HCT116 (cell line): ENCODE data around the gene KMT2C. TPM values are rescaled to one million over a fixed set of nuclear protein-coding genes. Genes with fewer than 3 reads are reported as not detected.

Source experiments
- ATAC-seq: fragments of 200-7000 bp; cut with Tn5 transposase; 2 replicates; pipeline ENCODE4 v1.9.1; 2020; ENCODE audit warnings: mild to moderate bottlenecking, moderate library complexity
- BruUV-seq: library from RNA; stranded (reverse); fragments of 400-500 nt; replicated peaks from 2 replicates; lab custom pipeline; 2021; lab: Mats Ljungman, UMichigan
- CTCF ChIA-PET: fragments of 300-600 bp; sonication (Branson Sonifier 250); formaldehyde crosslinking; loops from one replicate; lab custom pipeline; 2021; ENCODE audit warnings: antibody characterized with exemption; lab: Charles Lee
- POLR2A ChIA-PET: fragments of 300-600, 350-600 bp; sonication (Branson Sonifier 250); formaldehyde crosslinking; loops from one replicate; lab custom pipeline; 2021; ENCODE audit warnings: antibody characterized with exemption; lab: Charles Lee
- RAD21 ChIA-PET, 2 experiments: fragments of 300-600 bp; sonication (Branson Sonifier 250); formaldehyde crosslinking; loops; one replicate each; lab custom pipeline; 2023; ENCODE audit warnings: low total read pairs in 2 of 2; ENCODE audit not compliant: uncharacterized antibody in 2 of 2, unreplicated experiment in 2 of 2, low non-redundant PET in 1 of 2; lab: Charles Lee
- DNase-seq: peaks from one replicate; pipeline ENCODE4 v3.0.0-alpha.2; 2010; ENCODE audit warnings: low read depth, low spot score
- H2AFZ ChIP-seq: fragments of 200-600 bp; shearing (Covaris generic), sonication (generic); 2 replicates; pipeline ENCODE4 v1.6.1; 2017; ENCODE audit warnings: low read depth, mixed run types, mixed read lengths, antibody characterized with exemption, low read length; ENCODE audit not compliant: poor library complexity, severe bottlenecking
- H3K27ac ChIP-seq: 2 replicates; pipeline ENCODE4 v1.5.1; 2012; ENCODE audit warnings: low read depth, low read length
- H3K27me3 ChIP-seq: fragments of 200-600 bp; sonication (generic); 2 replicates; pipeline ENCODE4 v1.6.1; 2016; ENCODE audit warnings: mixed run types, low read length, mixed read lengths; ENCODE audit not compliant: insufficient read depth
- H3K36me3 ChIP-seq, 2 experiments: fragments of 200-500 bp in 1 of 2; fragments of 200-600 bp in 1 of 2; sonication (Bioruptor generic) in 1 of 2; sonication (generic) in 1 of 2; 2 replicates each; pipeline versions ENCODE4 v1.5.1 to v1.6.1; 2014 to 2016; ENCODE audit warnings: low read length in 2 of 2, inconsistent platforms in 1 of 2, mixed read lengths in 1 of 2, mixed run types in 1 of 2; ENCODE audit not compliant: insufficient read depth in 2 of 2, control insufficient read depth in 1 of 2
- H3K4me1 ChIP-seq, 2 experiments: fragments of 200-600 bp in 1 of 2; sonication (generic) in 1 of 2; 2 replicates each; pipeline versions ENCODE4 v1.5.1 to v1.6.1; 2012 to 2017; ENCODE audit warnings: low read length in 2 of 2, inconsistent platforms in 1 of 2, mild to moderate bottlenecking in 1 of 2, mixed read lengths in 1 of 2, mixed run types in 1 of 2, moderate library complexity in 1 of 2; ENCODE audit not compliant: insufficient read depth in 2 of 2, control insufficient read depth in 1 of 2
- H3K4me2 ChIP-seq: fragments of 200-600 bp; sonication (generic); 2 replicates; pipeline ENCODE4 v1.6.1; 2017; ENCODE audit warnings: mixed run types, low read length, mixed read lengths
- H3K4me3 ChIP-seq, 2 experiments: fragments of 200-600 bp in 1 of 2; sonication (generic) in 1 of 2; replicated peaks in 1 of 2; 2 replicates each; pipeline ENCODE4 v1.5.1; 2011 to 2016; ENCODE audit warnings: low read length in 2 of 2, control low read depth in 1 of 2, low read depth in 1 of 2, mild to moderate bottlenecking in 1 of 2, mixed read lengths in 1 of 2, mixed run types in 1 of 2
- H3K79me2 ChIP-seq: fragments of 200-600 bp; sonication (generic); 2 replicates; pipeline ENCODE4 v1.6.1; 2017; ENCODE audit warnings: mild to moderate bottlenecking, mixed run types, low read length, moderate library complexity, mixed read lengths; ENCODE audit not compliant: insufficient read depth
- H3K9ac ChIP-seq: fragments of 200-600 bp; sonication (generic); 2 replicates; pipeline ENCODE4 v1.6.1; 2016; ENCODE audit warnings: low read length, mixed read lengths
- H3K9me2 ChIP-seq: fragments of 200-600 bp; sonication (generic), shearing (Covaris generic); 2 replicates; pipeline ENCODE4 v1.6.1; 2017; ENCODE audit warnings: mixed run types, mild to moderate bottlenecking, moderate library complexity; ENCODE audit not compliant: insufficient read depth
- H3K9me3 ChIP-seq, 2 experiments: fragments of 200-500 bp in 1 of 2; fragments of 200-600 bp in 1 of 2; sonication (Bioruptor generic) in 1 of 2; sonication (generic) in 1 of 2; 2 replicates each; pipeline ENCODE4 v1.6.1; 2014 to 2017; ENCODE audit warnings: low read length in 2 of 2, mixed read lengths in 2 of 2, inconsistent platforms in 1 of 2, low read depth in 1 of 2, mild to moderate bottlenecking in 1 of 2, mixed run types in 1 of 2, moderate library complexity in 1 of 2; ENCODE audit not compliant: control insufficient read depth in 1 of 2, insufficient read depth in 1 of 2
- H4K20me1 ChIP-seq: fragments of 200-600 bp; sonication (generic), shearing (Covaris generic); 2 replicates; pipeline ENCODE4 v1.6.1; 2017; ENCODE audit warnings: mixed run types, mild to moderate bottlenecking, moderate library complexity; ENCODE audit not compliant: insufficient read depth
- ELF1 ChIP-seq: IDR thresholded peaks from 2 replicates; pipeline ENCODE4 v1.6.1; 2012; ENCODE audit warnings: low read depth, borderline replicate concordance
- POLR2A ChIP-seq: IDR thresholded peaks from 2 replicates; pipeline ENCODE4 v1.7.0; 2011; ENCODE audit warnings: borderline replicate concordance; ENCODE audit not compliant: insufficient read depth, insufficient read length; ENCODE audit errors: extremely low read depth
- RAD21 ChIP-seq: IDR thresholded peaks from 2 replicates; pipeline ENCODE4 v1.6.1; 2012; ENCODE audit warnings: low read depth, mild to moderate bottlenecking
- SP1 ChIP-seq: IDR thresholded peaks from 2 replicates; pipeline ENCODE4 v1.6.1; 2012; ENCODE audit warnings: low read depth
- YY1 ChIP-seq: IDR thresholded peaks from 2 replicates; pipeline ENCODE4 v1.6.1; 2011; ENCODE audit warnings: low read length, low read depth, moderate library complexity, mild to moderate bottlenecking; ENCODE audit not compliant: insufficient replicate concordance; ENCODE audit errors: extremely low read depth
- ZNF274 ChIP-seq: fragments of 200-500 bp; sonication (Bioruptor generic); IDR thresholded peaks from 2 replicates; pipeline ENCODE4 v1.6.1; 2014; ENCODE audit warnings: mild to moderate bottlenecking, low read depth, low read length, inconsistent platforms
- intact Hi-C: fragments of 100-400 bp; cut with micrococcal nuclease; formaldehyde crosslinking; loops from 2 replicates; pipeline ENCODE4 v1.10.0; 2022
- total RNA-seq: library from RNA; stranded (reverse); gene quantifications from one replicate; pipeline ENCODE4 v1.2.1, GENCODE V29; 2021; ENCODE audit not compliant: unreplicated experiment
- TF ChIP-seq, protein P1 (sequence below): IDR thresholded peaks from 2 replicates; pipeline ENCODE4 v1.6.1; 2012
- TF ChIP-seq, protein P2 (sequence below), 3 experiments: fragments of 200-600 bp in 1 of 3; sonication (generic) in 1 of 3; IDR thresholded peaks in 2 of 3; conservative IDR thresholded peaks in 1 of 3; 2 replicates each; pipeline ENCODE4 v1.5.1; 2012 to 2017; ENCODE audit warnings: low read depth in 2 of 3, low read length in 2 of 3, antibody characterized with exemption in 1 of 3, borderline replicate concordance in 1 of 3, control low read depth in 1 of 3, mild to moderate bottlenecking in 1 of 3, mixed read lengths in 1 of 3, mixed run types in 1 of 3, moderate library complexity in 1 of 3; ENCODE audit not compliant: insufficient read depth in 1 of 3

KMT2C gene
- total RNA-seq, 1 experiment from 2014 or later: 22.9 TPM

DNA sequence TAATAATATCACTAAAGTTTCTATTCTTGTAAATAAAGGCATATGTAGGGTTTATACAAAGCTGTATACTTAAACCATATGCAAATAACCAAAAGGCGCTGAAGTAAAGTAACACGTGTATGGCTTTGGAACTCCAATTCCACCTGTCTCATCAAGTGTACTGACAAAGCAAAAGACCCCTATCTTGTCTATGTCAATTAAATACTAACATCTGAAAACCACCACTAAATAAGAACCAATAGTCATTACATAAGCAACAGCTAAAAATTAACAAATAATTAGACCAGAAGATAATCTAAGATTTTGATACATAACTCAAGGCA, 93.9 kb downstream of the KMT2C start:
- ATAC-seq (no peak), DNase-seq (no peak)
- peaks cover 33% of the 10 kb centered on the region for H3K79me2 ChIP-seq
- H4K20me1 ChIP-seq: peaks cover 8% of the 10 kb centered on the region
- no peaks in the 10 kb centered on the region for H3K9me2 ChIP-seq
- no peaks in the 10 kb centered on the region for H3K27me3 ChIP-seq
- RAD21 ChIA-PET: interaction anchor here in 1 of 2 experiments (1.1 kb wide), 1 partner anchor 120 kb away, joined by 3 read pairs; no protein-coding TSS in a partner anchor
- H3K27ac ChIP-seq: no peak overlapping the region
- H3K9ac ChIP-seq: no peak overlapping the region
- intact Hi-C loops: loop anchor here (1.0 to 10.0 kb wide), 2 partner anchors 93 to 365 kb away; partner anchors contain the start of gene KMT2C
- no TSS peak for BruUV-seq
- CTCF ChIA-PET: interaction anchor here (0.9 to 1.8 kb wide), 4 partner anchors 9 to 369 kb away, joined by 3 to 7 read pairs (median 4); no protein-coding TSS in a partner anchor
- no peak overlapping the region for H3K4me3 ChIP-seq
- no peak overlapping the region for H3K4me2 ChIP-seq
- no peaks in the 10 kb centered on the region for H3K4me1 ChIP-seq
- TF ChIP-seq, protein P1, sequence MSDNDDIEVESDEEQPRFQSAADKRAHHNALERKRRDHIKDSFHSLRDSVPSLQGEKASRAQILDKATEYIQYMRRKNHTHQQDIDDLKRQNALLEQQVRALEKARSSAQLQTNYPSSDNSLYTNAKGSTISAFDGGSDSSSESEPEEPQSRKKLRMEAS: no peak
- TF ChIP-seq ZNF274 (no peak), POLR2A (no peak), ELF1 (no peak), SP1 (no peak)
- no peak overlapping the region for H2AFZ ChIP-seq
- no peaks in the 10 kb centered on the region for H3K9me3 ChIP-seq
- POLR2A ChIA-PET: no interaction called here
- H3K36me3 ChIP-seq: no peaks in the 10 kb centered on the region

DNA sequence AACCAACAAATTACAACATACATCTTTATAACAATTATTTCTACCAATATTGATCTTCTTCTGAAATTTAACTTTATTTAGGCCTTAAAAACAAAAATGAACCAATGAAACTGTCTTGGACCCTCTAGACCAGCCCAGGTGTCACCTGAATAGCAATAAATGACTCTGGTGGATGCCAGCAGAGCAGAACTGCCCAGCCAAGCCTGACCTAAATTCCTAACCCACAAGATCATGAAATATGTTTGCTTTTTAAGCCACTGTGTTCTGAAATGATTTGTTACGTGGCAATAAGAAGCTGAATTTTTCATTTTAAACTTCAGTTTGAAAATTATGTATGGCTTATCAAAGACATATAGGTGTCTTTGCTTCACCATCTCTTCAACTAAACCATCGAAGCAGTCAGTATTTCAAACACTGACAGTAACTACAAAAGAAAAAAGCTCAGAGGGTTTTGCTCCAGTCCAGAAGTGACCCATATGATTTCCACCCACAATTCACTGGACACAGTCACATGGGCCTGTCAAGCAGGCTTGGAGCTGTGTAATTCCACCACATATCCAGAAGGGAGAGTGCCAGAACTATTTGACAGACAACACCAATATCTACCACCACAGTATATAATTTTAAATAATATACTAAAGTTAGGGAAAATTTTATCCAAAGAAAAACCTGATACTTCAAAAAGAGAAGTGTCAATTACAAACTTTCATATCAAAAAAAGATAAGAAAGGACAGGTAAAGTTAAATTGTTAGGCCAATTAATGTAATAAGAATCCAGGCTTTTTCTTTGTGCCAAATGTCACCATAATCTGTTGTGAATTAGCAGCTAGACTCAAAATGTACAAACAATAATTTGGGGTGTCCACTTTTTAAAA, 94.5 kb downstream of the KMT2C start:
- Histone ChIP-seq H4K20me1 (peaks cover 8% of the 10 kb centered on the region), H3K9me2 (no peaks in the 10 kb centered on the region), H3K27ac (no peak overlapping the region), H3K27me3 (no peaks in the 10 kb centered on the region), H3K4me3 (no peak overlapping the region), H3K4me1 (no peaks in the 10 kb centered on the region), H3K79me2 (peaks cover 33% of the 10 kb centered on the region), H3K4me2 (no peak overlapping the region), H3K9me3 (no peaks in the 10 kb centered on the region), H3K9ac (no peak overlapping the region), H2AFZ (no peak overlapping the region), H3K36me3 (no peaks in the 10 kb centered on the region)
- ChIA-PET CTCF (interaction anchor here (0.9 to 1.8 kb wide), 4 partner anchors 10 to 370 kb away, joined by 3 to 7 read pairs (median 4); no protein-coding TSS in a partner anchor), RAD21 (interaction anchor here in 1 of 2 experiments (0.5 to 1.1 kb wide), 3 partner anchors 108 to 249 kb away, joined by 3 read pairs; no protein-coding TSS in a partner anchor), POLR2A (no interaction called here)
- peak; percentile 90 for ATAC-seq
- BruUV-seq: no TSS peak
- DNase-seq: peak; percentile 44
- intact Hi-C loops: loop anchor here (1.0 to 10.0 kb wide), 2 partner anchors 94 to 366 kb away; partner anchors contain the start of gene KMT2C
- no peak for TF ChIP-seq YY1
- TF ChIP-seq, protein P2, sequence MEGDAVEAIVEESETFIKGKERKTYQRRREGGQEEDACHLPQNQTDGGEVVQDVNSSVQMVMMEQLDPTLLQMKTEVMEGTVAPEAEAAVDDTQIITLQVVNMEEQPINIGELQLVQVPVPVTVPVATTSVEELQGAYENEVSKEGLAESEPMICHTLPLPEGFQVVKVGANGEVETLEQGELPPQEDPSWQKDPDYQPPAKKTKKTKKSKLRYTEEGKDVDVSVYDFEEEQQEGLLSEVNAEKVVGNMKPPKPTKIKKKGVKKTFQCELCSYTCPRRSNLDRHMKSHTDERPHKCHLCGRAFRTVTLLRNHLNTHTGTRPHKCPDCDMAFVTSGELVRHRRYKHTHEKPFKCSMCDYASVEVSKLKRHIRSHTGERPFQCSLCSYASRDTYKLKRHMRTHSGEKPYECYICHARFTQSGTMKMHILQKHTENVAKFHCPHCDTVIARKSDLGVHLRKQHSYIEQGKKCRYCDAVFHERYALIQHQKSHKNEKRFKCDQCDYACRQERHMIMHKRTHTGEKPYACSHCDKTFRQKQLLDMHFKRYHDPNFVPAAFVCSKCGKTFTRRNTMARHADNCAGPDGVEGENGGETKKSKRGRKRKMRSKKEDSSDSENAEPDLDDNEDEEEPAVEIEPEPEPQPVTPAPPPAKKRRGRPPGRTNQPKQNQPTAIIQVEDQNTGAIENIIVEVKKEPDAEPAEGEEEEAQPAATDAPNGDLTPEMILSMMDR (IDR thresholded peaks at IDR 0.05 in 2 of 3, conservative IDR thresholded peaks at IDR 0.05 in 1 of 3; ENCODE audit: borderline replicate concordance in 1 of 3, insufficient read depth in 1 of 3, low read depth in 2 of 3, low read length in 2 of 3): peak; percentile 34 to 57 (median 54); a peak in 4 of 6 replicates
- peak; percentile 84 for TF ChIP-seq RAD21
